Heart right ventricle (tissue), 16 donors: ENCODE results near the gene TMEM39A. TPM values are rescaled to one million over a fixed set of nuclear protein-coding genes. Genes with fewer than 3 reads are reported as not detected.
A peak's percentile ranks its signal among the peaks of the same experiment; 100 is the strongest.

Experiments used
- ATAC-seq, 8 donors: fragments of 200-7000 bp; cut with Tn5 transposase; one replicate each; pipeline ENCODE4 v1.9.1; 2020; ENCODE audit warnings: mild to moderate bottlenecking in 8 of 8, moderate library complexity in 8 of 8, moderate number of reproducible peaks in 1 of 8
- DNase-seq, 2 donors: peaks; one replicate each; pipeline ENCODE4 v3.0.0-alpha.2; 2020
- H3K27ac ChIP-seq, 10 donors: fragments of 200-600 bp; sonication (generic) in 2 of 10; one replicate each; pipeline versions ENCODE4 v1.5.0 to v1.8.0; 2020 to 2022; ENCODE audit warnings: mild to moderate bottlenecking in 3 of 10
- H3K27me3 ChIP-seq, 7 donors: fragments of 200-600 bp; one replicate each; pipeline ENCODE4 v1.8.0; 2021 to 2022; ENCODE audit warnings: mild to moderate bottlenecking in 2 of 7
- H3K36me3 ChIP-seq, 9 donors: fragments of 200-600 bp; sonication (generic) in 1 of 9; one replicate each; pipeline versions ENCODE4 v1.5.0 to v1.8.0; 2020 to 2022; ENCODE audit warnings: mild to moderate bottlenecking in 2 of 9
- H3K4me1 ChIP-seq, 9 donors: fragments of 200-600 bp; sonication (generic) in 1 of 9; one replicate each; pipeline versions ENCODE4 v1.5.0 to v1.8.0; 2020 to 2022; ENCODE audit warnings: mild to moderate bottlenecking in 4 of 9
- H3K4me3 ChIP-seq, 10 donors: fragments of 200-600 bp; sonication (generic) in 2 of 10; one replicate each; pipeline versions ENCODE4 v1.5.0 to v1.8.0; 2020 to 2022; ENCODE audit warnings: mild to moderate bottlenecking in 7 of 10, moderate library complexity in 2 of 10
- H3K9me3 ChIP-seq, 11 donors: fragments of 200-600 bp in 10 of 11; sonication (generic) in 2 of 11; one replicate each; pipeline versions ENCODE4 v1.5.0 to v1.8.0; 2013 to 2022; ENCODE audit warnings: mild to moderate bottlenecking in 2 of 11, control low read depth in 1 of 11, moderate library complexity in 1 of 11
- CTCF ChIP-seq, 9 donors: fragments of 200-600 bp; sonication (generic) in 2 of 9; IDR thresholded peaks; one replicate each; pipeline versions ENCODE4 v1.5.0 to v1.8.0; 2021 to 2022; ENCODE audit warnings: antibody characterized with exemption in 9 of 9, mild to moderate bottlenecking in 5 of 9, moderate library complexity in 1 of 9
- WGBS, 2 donors: extraction: QIAGEN DNeasy Blood & Tissue Kit; methylation state at CpG; one replicate each; pipeline ENCODE4 v1.1.7; 2013; ENCODE audit warnings: inconsistent platforms in 1 of 2; 5-methylcytosine and 5-hydroxymethylcytosine counted together
- intact Hi-C, 10 donors: fragments of 100-400 bp; cut with DNase I; formaldehyde crosslinking; loops; one replicate each; pipeline versions ENCODE4 v1.11.1 to v1.14.2; 2022
- polyA plus RNA-seq, 2 donors: library from polyadenylated mRNA; stranded (reverse); fragments of 200-250 nt; gene quantifications; one replicate each; pipeline ENCODE4 v1.2.3, GENCODE V29; 2013
- total RNA-seq, 10 donors: library from RNA; stranded (reverse); fragmentation: NEBNext Ultra II Directional in 3 of 10; extraction: Animal tissue kit (Norgen Biotek cat#: 25700) in 3 of 10; gene quantifications; one replicate each; pipeline versions ENCODE4 v1.2.1 to v1.2.4, GENCODE V29; 2021 to 2023
- donor health status: Arrhythmogenic right ventricular cardiomyopathy.
- donor health status: ischemic (EF 13 %, LVEDD 7.1; RV severe dilation, severe dysfunction).
- donor health status: healthy with polysubstance abuse.
- donor health status: DM: no; HTN: yes; CAD: no.
- donor health status: DM: no; HTN: no; CAD: no.
- donor health status: ischemic (EF 25% LVEDD 6.9; RV normal size, moderate dysfunction).
- donor health status: ischemic (EF 25% LVEDD 5.7; RV mildly dilated, moderate dysfunction).
- donor health status: healthy.
- donor health status: DM: yes; HTN: yes; CAD: no.
- donor health status: Ischemic cardiomyopathy.
- donor health status: ischemic (EF 35%, LVEDD 5.7; RV mildly dilated, moderate dysfunction).
- donor health status: nonischemic (EF 11% LVEDD 7.7; RV severe dilation, severe dysfunction).
- donor health status: DM: yes; HTN: yes; CAD: no.
- donor health status: PGD.
- donor health status: ischemic (EF 29% LVEDD 5.4; RV normal size, mild dysfunction).
- donor health status: nonischemic (EF 23%, LVEDD 6.1; RV moderate dilation, normal function).

The TMEM39A gene
- total and polyA plus RNA-seq, 12 donors = 8.4 to 25.8 (median 12.8) TPM

GRCh38 chr3:119409844-119410243 is 53.6 kb downstream of the TMEM39A start:
- intact Hi-C loops = no loop called here
- TF ChIP-seq CTCF (IDR thresholded peaks at IDR 0.05) = no peak
- 89 to 98% methylated on average over 1 of the region's 1 CpG for WGBS, 2 donors
- no peaks in the 10 kb centered on the region for H3K27me3 ChIP-seq
- H3K4me1 ChIP-seq = peaks cover 0 to 6% (median 0%) of the 10 kb centered on the region in 9 donors
- no peaks in the 10 kb centered on the region for H3K9me3 ChIP-seq
- DNase-seq (no peak), ATAC-seq (no peak)
- H3K27ac ChIP-seq = no peak overlapping the region
- no peak overlapping the region for H3K4me3 ChIP-seq
- H3K36me3 ChIP-seq = peaks cover 0 to 100% (median 32%) of the 10 kb centered on the region in 9 donors

GRCh38 chr3:119408243-119408950 is 55.0 kb downstream of the TMEM39A start:
- 80 to 94% methylated on average over 3 of the region's 3 CpGs for WGBS, 2 donors
- Histone ChIP-seq H3K4me1 (peaks cover 0 to 6% (median 0%) of the 10 kb centered on the region in 9 donors), H3K27ac (no peak overlapping the region), H3K27me3 (no peaks in the 10 kb centered on the region), H3K36me3 (peaks cover 0 to 100% (median 29%) of the 10 kb centered on the region in 9 donors), H3K9me3 (no peaks in the 10 kb centered on the region), H3K4me3 (no peak overlapping the region)
- ATAC-seq (no peak), DNase-seq (no peak)
- TF ChIP-seq CTCF (IDR thresholded peaks at IDR 0.05) = no peak
- intact Hi-C loops = no loop called here

DNA sequence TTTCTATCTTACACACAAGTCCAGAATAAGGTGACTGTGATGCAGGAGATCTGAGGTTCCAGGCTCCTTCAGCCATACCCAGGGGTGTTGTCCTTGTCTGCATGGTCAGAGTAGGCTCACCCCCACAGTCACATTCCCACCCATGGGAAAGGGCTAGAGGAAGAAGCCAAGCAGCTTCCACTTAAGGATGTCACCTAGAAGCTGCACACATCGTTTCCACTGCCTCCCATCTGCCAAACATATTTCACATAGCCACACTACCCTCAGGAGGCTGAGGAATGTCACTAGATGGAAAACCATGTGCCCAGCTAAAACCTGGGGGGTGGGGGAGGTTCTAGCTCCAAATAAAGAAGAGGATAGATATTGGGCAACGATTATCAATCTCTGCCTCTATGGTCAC is 58.1 kb downstream of the TMEM39A start:
- Histone ChIP-seq H3K27me3 (no peaks in the 10 kb centered on the region), H3K4me3 (no peak overlapping the region), H3K36me3 (peaks cover 0 to 100% (median 41%) of the 10 kb centered on the region in 9 donors), H3K4me1 (peaks cover 0 to 6% (median 0%) of the 10 kb centered on the region in 9 donors), H3K9me3 (no peaks in the 10 kb centered on the region), H3K27ac (no peak overlapping the region)
- ATAC-seq (peak in 3 of 8 donors; percentile 40 to 59 (median 54)), DNase-seq (no peak)
- no peak for TF ChIP-seq CTCF (IDR thresholded peaks at IDR 0.05)
- 35 to 54% methylated on average over 2 of the region's 2 CpGs for WGBS, 2 donors
- intact Hi-C loops = no loop called here

- no peaks in the 10 kb centered on the region for H3K27me3 ChIP-seq
- no peak for ATAC-seq
- no peak overlapping the region for H3K27ac ChIP-seq
- no peak for TF ChIP-seq CTCF (IDR thresholded peaks at IDR 0.05)
- intact Hi-C loops = no loop called here
- no peak overlapping the region for H3K4me3 ChIP-seq
- 98 to 100% methylated on average over 1 of the region's 1 CpG for WGBS, 2 donors
- H3K9me3 ChIP-seq = no peaks in the 10 kb centered on the region
- H3K36me3 ChIP-seq = peaks cover 0 to 100% (median 46%) of the 10 kb centered on the region in 9 donors
- no peaks in the 10 kb centered on the region for H3K4me1 ChIP-seq
- DNase-seq = no peak
Observed at GRCh38 chr3:119403201-119403600, 60.2 kb downstream of the TMEM39A start.
